ENCODE results near the gene GSDME.

Gene GSDME

GRCh38 chr7:24657980-24658379 is 99.3 kb downstream of the GSDME start:
- H3K4me3 ChIP-seq (ENCODE audit: control insufficient read depth, low read depth, low read length): no peak overlapping the region

GRCh38 chr7:24656608-24657007 is 100.7 kb downstream of the GSDME start:
- TF ChIP-seq, protein P1, sequence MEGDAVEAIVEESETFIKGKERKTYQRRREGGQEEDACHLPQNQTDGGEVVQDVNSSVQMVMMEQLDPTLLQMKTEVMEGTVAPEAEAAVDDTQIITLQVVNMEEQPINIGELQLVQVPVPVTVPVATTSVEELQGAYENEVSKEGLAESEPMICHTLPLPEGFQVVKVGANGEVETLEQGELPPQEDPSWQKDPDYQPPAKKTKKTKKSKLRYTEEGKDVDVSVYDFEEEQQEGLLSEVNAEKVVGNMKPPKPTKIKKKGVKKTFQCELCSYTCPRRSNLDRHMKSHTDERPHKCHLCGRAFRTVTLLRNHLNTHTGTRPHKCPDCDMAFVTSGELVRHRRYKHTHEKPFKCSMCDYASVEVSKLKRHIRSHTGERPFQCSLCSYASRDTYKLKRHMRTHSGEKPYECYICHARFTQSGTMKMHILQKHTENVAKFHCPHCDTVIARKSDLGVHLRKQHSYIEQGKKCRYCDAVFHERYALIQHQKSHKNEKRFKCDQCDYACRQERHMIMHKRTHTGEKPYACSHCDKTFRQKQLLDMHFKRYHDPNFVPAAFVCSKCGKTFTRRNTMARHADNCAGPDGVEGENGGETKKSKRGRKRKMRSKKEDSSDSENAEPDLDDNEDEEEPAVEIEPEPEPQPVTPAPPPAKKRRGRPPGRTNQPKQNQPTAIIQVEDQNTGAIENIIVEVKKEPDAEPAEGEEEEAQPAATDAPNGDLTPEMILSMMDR (IDR thresholded peaks at IDR 0.05; ENCODE audit: control insufficient read depth, insufficient read depth, low read depth, low read length, missing control alignments): no peak
- H3K4me3 ChIP-seq (ENCODE audit: control insufficient read depth, low read depth, low read length): no peak overlapping the region
- no peak for DNase-seq (ENCODE audit: low read depth)

More at GRCh38 chr7:24657980-24658379, 99.3 kb downstream of the GSDME start:
- no peak for DNase-seq (ENCODE audit: low read depth)
- TF ChIP-seq, protein P1 (IDR thresholded peaks at IDR 0.05; ENCODE audit: control insufficient read depth, insufficient read depth, low read depth, low read length, missing control alignments): no peak

GRCh38 chr7:24654305-24654704 is 103.0 kb downstream of the GSDME start:
- TF ChIP-seq, protein P1 (IDR thresholded peaks at IDR 0.05; ENCODE audit: control insufficient read depth, insufficient read depth, low read depth, low read length, missing control alignments): no peak
- H3K4me3 ChIP-seq (ENCODE audit: control insufficient read depth, low read depth, low read length): no peak overlapping the region
- no peak for DNase-seq (ENCODE audit: low read depth)

- peak overlapping the region; percentile 31 for H3K4me3 ChIP-seq (ENCODE audit: control insufficient read depth, low read depth, low read length)
- DNase-seq (ENCODE audit: low read depth): no peak
- TF ChIP-seq, protein P1 (IDR thresholded peaks at IDR 0.05; ENCODE audit: control insufficient read depth, insufficient read depth, low read depth, low read length, missing control alignments): no peak
Measured at GRCh38 chr7:24653316-24654085, 103.8 kb downstream of the GSDME start.

- TF ChIP-seq, protein P1 (IDR thresholded peaks at IDR 0.05; ENCODE audit: control insufficient read depth, insufficient read depth, low read depth, low read length, missing control alignments): no peak
- DNase-seq (ENCODE audit: low read depth): no peak
- H3K4me3 ChIP-seq (ENCODE audit: control insufficient read depth, low read depth, low read length): no peak overlapping the region
Measured at GRCh38 chr7:24652251-24652939, 104.9 kb downstream of the GSDME start.
